ENCODE measurements around the gene TMEM176B. TPM values are rescaled to one million over a fixed set of nuclear protein-coding genes. Genes with fewer than 3 reads are reported as not detected.

Gene TMEM176B
- total RNA-seq = 24.6 TPM

DNA sequence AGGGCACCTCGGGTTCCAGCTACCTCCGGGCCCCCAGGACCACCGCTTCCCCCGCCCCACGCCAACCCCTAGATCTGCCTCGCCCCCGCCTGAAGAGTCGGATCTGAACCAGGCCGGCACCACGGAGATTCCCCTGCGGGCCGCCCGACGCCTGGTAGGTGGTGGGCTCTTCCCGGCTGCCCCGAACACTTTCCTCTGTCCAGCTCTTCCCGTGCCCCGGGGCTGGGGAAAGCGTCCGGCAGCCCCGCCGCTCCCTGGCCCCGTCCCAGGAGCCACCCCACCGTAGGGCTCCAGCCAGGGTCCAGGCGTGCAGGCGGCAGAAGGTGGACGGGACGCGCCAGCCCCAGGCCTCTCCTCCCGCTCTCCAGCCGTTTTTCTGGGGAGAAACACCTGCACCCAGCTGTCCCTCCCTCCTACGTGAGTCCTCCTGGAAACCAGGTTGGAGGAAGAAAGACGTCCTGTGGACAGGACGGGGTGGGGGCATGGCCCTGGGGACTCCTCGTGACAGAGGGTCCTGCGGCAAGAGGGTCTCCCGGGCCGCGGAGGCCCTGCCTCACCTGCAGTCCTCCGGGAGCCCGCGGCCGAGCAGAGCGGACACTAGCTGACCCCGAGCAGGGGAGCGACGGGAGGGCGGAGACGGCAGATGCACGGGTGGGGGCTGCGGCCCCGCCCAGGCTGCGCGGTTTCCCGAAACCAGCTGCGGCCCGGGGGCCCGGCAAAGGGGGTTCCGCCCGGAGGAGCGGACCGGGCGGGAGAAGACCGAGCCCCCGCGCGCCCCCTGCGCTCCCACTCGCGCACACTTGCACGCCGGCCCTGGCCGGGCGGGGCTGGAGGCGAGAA lies at the start of gene TMEM176B:
Gene TMEM176B (minus strand): TSS at position 624 of the 840 bp plus-strand sequence. CDS start 3,795 bp downstream, outside the sequence.
- DNase-seq = no peak

GRCh38 chr7:150849204-150849775 lies 49.1 kb upstream of the TMEM176B start:
- DNase-seq = no peak

DNA sequence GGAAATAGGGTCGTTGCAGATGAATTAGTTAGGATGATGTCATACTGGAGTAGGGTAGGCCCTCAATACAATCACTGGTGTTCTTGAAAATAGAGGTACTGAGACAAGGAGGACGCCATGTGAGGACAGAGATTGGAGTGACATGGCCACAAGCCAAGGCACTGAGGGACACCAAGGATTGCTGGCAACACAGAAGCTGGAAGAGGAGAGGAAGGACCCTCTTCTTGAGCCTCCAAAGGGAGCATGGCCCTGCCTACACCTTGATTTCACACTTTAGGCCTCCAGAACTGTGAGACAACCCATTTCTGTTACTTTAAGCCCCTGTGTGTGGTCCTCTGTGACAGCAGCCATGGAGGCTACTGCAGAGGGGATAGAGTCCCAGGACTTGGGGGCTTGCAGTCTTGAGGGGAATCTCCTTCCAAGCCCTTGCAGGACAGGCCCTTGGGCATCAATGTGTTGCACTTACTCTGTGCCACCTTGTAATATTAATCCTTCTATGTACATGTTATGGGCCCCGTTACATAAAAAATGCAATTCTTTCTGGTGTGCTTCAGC lies 48.5 kb upstream of the TMEM176B start:
- no peak for DNase-seq

DNA sequence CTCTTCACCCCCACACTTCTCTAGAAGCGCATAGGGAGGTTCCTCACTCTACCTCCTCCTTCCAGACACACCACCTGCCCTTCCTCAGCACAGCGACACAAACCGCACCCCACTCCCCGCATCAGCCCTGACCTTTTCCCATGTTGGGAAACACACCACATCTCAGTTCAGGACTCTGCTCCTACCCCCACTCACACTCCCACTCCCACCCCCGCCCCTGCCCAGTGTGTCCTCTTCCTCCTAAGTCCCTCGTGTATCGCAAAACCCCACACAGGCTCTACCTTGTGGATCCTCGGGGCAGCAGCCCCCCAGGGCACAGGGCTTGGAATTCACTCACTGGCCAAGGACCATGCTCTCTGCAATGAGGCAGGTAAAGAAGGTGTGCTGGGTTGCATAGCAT lies 47.9 kb upstream of the TMEM176B start:
- no peak for DNase-seq

GRCh38 chr7:150847536-150847935 lies 47.4 kb upstream of the TMEM176B start:
- no peak for DNase-seq

DNA sequence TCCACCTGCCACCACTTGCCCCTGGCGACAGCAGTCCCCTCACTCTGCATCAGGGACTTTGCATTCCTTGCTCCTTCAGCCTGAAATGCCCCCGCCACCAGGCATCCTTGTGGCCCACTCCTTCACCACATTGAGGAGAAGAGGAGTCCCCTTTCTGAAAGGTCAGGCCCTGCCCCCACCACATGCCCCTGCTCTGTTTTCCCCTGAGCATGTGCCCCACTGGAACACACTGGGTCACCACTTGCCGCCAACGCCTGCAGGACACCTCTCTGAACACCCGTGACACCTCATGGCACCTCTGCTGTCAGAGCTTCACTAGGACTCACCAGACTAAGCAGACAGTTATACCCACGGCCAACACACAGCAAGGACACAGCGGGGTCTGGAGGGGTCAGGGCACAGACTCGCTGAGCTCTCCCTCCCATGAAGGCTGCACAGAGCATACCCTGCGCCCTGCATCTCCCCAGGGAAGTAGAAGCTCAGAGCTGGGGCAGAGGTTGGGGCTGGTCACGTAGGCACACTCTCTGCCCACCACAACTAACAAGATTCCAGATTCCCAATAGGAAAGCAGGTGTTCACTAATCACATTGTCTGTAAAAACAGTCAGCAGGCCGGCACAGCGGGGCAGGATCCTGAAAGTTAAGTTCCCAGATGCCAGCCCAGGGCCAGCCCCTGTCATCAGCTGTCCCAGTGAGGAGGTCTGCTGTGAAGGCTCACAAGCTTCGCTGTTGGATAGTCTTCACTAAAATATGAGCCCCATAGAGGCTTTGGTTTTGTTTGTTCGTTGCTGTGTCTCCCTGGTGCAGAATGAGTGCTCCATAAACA lies 46.3 kb upstream of the TMEM176B start:
- no peak for DNase-seq

- no peak for DNase-seq
Measured at GRCh38 chr7:150845421-150845861, 45.3 kb upstream of the TMEM176B start.

DNA sequence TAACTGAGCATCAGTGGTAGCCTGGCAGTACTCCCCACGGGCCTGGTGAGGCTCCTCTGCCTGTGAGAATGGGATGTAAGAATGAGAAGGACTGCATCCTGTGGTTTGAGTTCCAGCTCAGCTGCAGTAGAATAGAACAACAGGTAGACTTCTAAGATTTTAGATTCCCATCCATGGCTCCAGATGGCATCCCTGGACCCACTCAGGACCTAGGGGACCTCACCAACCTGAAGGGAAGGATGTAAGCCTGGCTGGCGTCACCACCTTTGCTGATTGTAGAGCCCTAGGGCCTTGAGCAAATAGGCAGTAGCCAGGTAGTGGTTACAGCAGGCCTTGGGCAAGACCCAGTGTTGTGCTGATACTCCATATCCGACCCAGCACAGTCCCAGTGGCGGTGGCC lies 42.6 kb upstream of the TMEM176B start:
- DNase-seq = no peak

DNA sequence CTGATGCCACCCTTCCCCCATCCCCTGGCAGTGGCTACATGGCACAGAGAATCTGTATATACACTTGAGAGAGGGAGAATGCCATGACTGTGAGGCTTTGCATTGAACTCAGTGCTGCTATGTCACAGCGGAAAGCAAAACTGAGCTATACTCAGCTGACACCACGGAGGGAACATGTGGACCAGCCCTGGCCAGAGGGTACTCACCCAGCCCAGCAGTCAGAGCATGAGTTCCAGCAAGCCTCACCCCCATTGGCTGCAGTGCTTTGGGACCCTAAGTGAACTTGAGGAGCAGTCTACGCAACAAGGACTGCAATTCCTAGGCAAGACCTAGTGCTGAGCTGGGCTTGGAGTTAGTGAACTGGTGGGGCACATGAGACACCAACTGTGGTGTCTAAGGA lies 41.9 kb upstream of the TMEM176B start:
- DNase-seq = no peak

GRCh38 chr7:150838965-150839650 lies 38.9 kb upstream of the TMEM176B start:
- no peak for DNase-seq

GRCh38 chr7:150835702-150836280 lies 35.6 kb upstream of the TMEM176B start:
- no peak for DNase-seq

DNA sequence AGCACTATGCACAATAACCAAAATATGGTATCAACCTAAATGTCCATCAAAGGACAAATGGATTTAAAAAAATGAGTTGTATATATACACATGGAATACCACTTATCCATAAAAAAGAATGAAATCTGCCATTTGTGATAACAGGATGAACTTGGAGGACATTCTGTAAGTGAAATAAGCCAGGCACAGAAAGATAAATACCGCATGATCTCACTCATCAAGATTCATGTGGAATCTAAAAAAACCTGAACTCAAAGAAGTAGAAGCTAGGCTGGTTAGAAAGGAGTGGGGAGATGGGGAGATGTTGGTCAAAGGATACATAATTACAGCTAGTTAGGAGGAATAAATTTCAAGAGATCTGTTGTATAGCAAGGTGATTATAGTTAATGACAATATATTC lies 34.9 kb upstream of the TMEM176B start:
- no peak for DNase-seq

GRCh38 chr7:150831851-150832250 lies 31.7 kb upstream of the TMEM176B start:
- no peak for DNase-seq

GRCh38 chr7:150830937-150831336 lies 30.8 kb upstream of the TMEM176B start:
- DNase-seq = no peak

DNA sequence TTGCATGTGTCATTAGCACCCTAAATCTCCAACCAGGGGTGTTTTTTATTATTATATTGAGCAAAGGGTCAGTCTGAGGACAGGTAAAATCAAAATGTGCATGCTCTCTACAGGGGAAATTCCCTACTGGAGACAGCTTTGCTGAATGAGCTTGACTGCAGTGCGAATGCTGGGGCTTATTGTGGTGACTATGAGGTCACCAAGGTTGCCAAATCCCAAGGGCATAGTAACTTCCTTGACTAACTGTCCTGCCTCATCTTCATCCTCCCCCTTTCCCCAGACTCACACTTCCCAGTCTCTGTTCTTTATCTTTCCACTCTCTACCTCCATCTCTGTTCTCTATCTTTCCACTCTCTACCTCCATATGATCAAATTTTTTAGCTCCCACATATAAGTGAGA lies 29.3 kb upstream of the TMEM176B start:
- no peak for DNase-seq

DNA sequence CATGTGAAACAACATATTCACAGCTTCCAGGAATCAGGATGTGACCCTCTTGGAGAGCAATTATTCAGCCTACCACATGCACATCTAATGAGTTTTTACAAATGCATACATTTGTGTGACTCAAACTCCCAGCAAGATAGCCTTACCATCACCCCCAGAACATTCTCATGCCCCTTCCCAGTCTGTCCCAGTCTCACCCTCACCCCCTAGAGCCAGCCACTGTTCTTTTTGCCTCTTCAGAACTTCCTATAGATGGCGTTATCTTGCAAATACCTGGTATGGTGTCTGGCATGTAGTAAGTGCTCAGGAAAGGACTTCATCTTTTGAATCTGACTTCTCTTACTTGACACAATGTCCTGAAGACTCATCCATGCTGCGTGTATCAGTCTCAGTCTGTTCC lies 28.2 kb upstream of the TMEM176B start:
- no peak for DNase-seq

DNA sequence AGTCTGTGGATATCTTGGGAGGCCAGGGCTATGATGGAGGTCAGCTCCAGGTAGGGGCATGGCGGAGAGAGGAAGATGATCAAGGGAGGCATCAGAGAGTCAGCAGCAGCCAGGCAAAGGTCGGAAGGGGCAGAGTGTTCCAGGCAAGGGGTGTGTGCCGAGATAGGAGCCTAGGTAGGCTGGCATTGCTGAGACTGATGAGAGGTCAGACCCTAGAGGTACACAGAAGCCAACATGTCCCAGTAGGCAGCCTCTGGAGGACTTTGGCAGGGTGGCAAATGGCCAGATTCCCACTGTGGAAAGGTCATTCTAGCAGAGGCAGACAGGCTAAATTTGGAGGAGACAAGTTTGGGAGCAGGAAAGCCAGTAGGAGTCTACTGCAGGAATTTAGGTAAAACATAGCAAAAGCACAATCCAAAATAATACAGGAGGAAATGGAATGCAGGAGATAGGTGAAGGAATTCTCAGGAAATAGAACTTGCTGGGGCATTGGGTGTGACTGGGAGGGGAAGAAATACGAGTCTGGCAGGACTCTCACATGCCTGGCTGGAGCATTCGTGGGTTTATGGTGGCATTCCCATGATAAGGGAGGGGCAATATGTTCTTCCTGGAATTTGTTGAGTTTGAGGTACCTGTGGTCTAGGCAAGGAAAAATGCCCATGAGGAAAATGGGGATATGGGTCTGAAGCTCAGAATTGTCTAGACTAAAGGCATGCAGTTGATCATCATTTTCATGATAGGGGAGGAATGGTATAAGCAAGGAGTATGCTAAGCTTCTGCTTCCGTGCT lies 26.1 kb upstream of the TMEM176B start:
- DNase-seq = no peak

DNA sequence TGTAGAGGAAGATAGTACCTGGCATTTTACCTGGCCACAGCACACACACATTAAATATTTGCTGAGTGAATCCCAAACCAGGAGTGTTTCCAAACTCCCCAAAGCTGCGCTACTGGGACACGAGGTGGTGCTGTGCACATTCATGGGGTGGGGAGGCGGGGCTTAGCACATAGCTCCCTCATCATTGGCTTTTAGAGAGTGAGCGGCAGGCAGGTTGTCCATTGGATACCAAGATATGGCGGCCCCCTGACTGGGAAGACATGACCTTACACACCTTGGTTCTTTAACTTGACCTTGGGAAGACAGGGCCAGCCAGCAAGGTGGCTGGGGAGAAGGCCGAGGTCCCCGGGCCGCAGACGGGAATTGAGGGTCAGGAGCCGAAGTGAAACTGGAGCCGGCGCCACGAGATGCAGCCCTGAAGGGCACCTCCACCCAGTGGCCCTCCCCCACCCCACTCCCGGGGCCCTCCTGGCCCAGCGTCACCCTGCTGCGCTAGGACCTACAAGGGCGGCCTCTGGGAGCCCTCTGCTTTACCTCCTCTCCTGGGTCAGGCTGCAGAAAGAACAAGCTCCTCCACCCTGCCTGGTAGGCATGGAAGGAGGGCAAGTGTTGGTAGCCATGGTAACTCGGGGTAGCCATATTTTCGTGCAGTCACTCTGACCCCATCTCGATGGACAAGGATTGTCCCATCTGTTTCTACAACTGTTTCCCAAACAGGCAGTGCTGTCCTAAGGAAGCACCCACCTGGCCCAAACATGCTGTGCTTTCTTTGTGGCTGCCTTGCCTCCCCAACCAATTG lies 24.4 kb upstream of the TMEM176B start:
- no peak for DNase-seq

DNA sequence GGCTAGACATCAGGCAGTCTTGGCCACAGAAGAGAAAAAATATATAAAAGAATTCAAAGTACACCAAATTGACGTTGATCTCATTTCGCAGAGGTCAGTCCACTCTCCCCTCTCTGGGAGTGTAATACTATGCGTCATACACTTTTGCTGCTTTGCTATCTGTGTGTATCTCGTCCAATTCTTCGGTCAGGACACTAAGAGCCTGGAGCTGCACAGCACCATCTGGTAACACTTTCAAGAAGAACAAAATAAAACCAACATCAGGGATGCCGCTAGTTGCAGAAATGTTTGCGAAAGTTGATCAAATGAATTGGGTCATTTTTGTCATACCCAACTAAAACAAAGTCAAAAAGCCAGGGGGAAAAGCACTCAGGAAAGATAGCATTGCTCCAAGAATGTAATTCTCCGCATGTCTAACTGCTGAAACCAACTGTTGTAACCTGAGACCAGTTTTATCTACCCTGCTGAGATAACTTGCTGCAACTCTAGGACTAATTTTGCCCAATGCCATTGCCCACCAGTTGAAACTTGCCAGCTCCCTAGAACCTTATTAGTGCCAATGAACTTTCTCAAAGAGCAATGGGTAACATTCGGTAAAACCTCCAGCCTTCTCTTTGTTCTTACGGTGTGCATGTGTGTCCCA lies 23.4 kb upstream of the TMEM176B start:
- DNase-seq = no peak

Measured in skin of body (tissue), 2 donors.